GM18498 (cell line): ENCODE data around the gene HDAC10.
"Not testable (repeated sequence)": the region's sequence is repeated elsewhere in the genome, so short reads cannot be mapped to it uniquely, and the experiment has no call there.

ENCODE experiments used
- ATAC-seq: cut with Tn5 transposase; IDR thresholded peaks from one replicate; pipeline ENCODE4 v1.9.1; 2021; ENCODE audit warnings: mild to moderate bottlenecking, moderate library complexity; ENCODE audit not compliant: unreplicated experiment

The HDAC10 gene

GRCh38 chr22:50218996-50219727, 31.9 kb downstream of the HDAC10 start:
- ATAC-seq, result no peak

GRCh38 chr22:50218153-50218995, 32.7 kb downstream of the HDAC10 start:
- no peak for ATAC-seq

GRCh38 chr22:50217543-50218152, 33.4 kb downstream of the HDAC10 start:
- no peak for ATAC-seq

- ATAC-seq, result no peak
These were observed 34.2 kb downstream of the HDAC10 start for GRCh38 chr22:50216684-50217520.

- ATAC-seq, result no peak
These were observed 34.9 kb downstream of the HDAC10 start for GRCh38 chr22:50216055-50216683.

GRCh38 chr22:50215297-50216054, 35.6 kb downstream of the HDAC10 start:
- ATAC-seq, result no peak

GRCh38 chr22:50213263-50213662, 37.8 kb downstream of the HDAC10 start:
- no peak for ATAC-seq

GRCh38 chr22:50211147-50211546, 39.9 kb downstream of the HDAC10 start:
- ATAC-seq, result no peak

GRCh38 chr22:50210378-50211139, 40.5 kb downstream of the HDAC10 start:
- no peak for ATAC-seq

GRCh38 chr22:50209893-50210292, 41.2 kb downstream of the HDAC10 start:
- ATAC-seq, result no peak

GRCh38 chr22:50208939-50209892, 41.8 kb downstream of the HDAC10 start:
- ATAC-seq, result no peak

- ATAC-seq, result no peak
These were observed 42.6 kb downstream of the HDAC10 start for GRCh38 chr22:50208430-50208938.

GRCh38 chr22:50207383-50208140, 43.5 kb downstream of the HDAC10 start:
- no peak for ATAC-seq

- ATAC-seq, result no peak
These were observed 44.5 kb downstream of the HDAC10 start for GRCh38 chr22:50206599-50206998.

- no peak for ATAC-seq
These were observed 45.1 kb downstream of the HDAC10 start for GRCh38 chr22:50205781-50206569.

- not testable (repeated sequence) for ATAC-seq
These were observed 46.1 kb downstream of the HDAC10 start for GRCh38 chr22:50204998-50205397.
